Measurements from ENCODE around the gene MMP24.

DNA sequence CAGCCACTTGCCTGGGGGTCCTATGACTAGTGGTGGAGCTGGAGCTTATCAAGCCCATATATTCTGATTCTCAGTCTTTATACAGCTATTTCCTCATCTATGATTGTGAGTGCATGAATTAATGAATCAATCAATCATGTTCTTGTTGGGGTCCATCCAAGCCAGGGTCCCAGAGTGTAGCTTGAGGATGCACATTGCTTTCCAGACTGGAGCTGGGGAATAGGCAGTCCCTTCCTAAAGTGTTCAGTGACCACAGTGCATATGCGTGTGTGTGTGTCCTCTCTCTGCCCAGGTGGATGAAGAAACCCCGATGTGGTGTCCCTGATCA is 25.1 kb downstream of the MMP24 start:
- no peak for TF ChIP-seq EZH2 (IDR thresholded peaks at IDR 0.05)
- TF ChIP-seq, protein P1, sequence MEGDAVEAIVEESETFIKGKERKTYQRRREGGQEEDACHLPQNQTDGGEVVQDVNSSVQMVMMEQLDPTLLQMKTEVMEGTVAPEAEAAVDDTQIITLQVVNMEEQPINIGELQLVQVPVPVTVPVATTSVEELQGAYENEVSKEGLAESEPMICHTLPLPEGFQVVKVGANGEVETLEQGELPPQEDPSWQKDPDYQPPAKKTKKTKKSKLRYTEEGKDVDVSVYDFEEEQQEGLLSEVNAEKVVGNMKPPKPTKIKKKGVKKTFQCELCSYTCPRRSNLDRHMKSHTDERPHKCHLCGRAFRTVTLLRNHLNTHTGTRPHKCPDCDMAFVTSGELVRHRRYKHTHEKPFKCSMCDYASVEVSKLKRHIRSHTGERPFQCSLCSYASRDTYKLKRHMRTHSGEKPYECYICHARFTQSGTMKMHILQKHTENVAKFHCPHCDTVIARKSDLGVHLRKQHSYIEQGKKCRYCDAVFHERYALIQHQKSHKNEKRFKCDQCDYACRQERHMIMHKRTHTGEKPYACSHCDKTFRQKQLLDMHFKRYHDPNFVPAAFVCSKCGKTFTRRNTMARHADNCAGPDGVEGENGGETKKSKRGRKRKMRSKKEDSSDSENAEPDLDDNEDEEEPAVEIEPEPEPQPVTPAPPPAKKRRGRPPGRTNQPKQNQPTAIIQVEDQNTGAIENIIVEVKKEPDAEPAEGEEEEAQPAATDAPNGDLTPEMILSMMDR (IDR thresholded peaks at IDR 0.05), result no peak

Measured in neural progenitor cell (in vitro differentiated cells).